H1 (cell line): ENCODE measurements around the gene ARPP21. TPM values are rescaled to one million over a fixed set of nuclear protein-coding genes. Genes with fewer than 3 reads are reported as not detected.

Experiments used
- CTCF ChIA-PET: fragments of 300-600 bp; sonication (Branson Sonifier 250); formaldehyde crosslinking; loops from one replicate; lab custom pipeline; 2021; ENCODE audit not compliant: partially characterized antibody; lab: Charles Lee
- POLR2A ChIA-PET: fragments of 300-600 bp; sonication (Branson Sonifier 250); formaldehyde crosslinking; loops from one replicate; lab custom pipeline; 2021; ENCODE audit warnings: inconsistent platforms; ENCODE audit not compliant: partially characterized antibody; lab: Charles Lee
- DNase-seq, 2 experiments: peaks; one replicate each; pipeline versions ENCODE4 v3.0.0 to v3.0.0-alpha.2; 2010 to 2022; ENCODE audit warnings: low spot score in 2 of 2, low read depth in 1 of 2, mixed read lengths in 1 of 2
- FAIRE-seq: peaks from 2 replicates; lab custom pipeline; 2011; peaks lifted over from hg19 to GRCh38; lab: Jason Lieb, UNC
- H2AFZ ChIP-seq: 2 replicates; pipeline ENCODE4 v1.8.1; 2012; ENCODE audit warnings: low read length, inconsistent platforms
- H2AK5ac ChIP-seq: 2 replicates; pipeline ENCODE4 v1.6.1; 2013; ENCODE audit warnings: low read depth, low read length
- H2BK120ac ChIP-seq: replicated peaks from 2 replicates; pipeline ENCODE3; 2013; ENCODE audit warnings: low read depth, low read length, inconsistent platforms
- H2BK12ac ChIP-seq: 2 replicates; pipeline ENCODE4 v1.6.1; 2013; ENCODE audit warnings: low read depth, low read length
- H2BK15ac ChIP-seq: 2 replicates; pipeline ENCODE4 v1.6.1; 2013; ENCODE audit warnings: low read length
- H2BK20ac ChIP-seq: 2 replicates; pipeline ENCODE4 v1.6.1; 2013; ENCODE audit warnings: low read length
- H2BK5ac ChIP-seq: 2 replicates; pipeline ENCODE4 v1.6.1; 2013; ENCODE audit warnings: low read depth, low read length
- H3K14ac ChIP-seq: 2 replicates; pipeline ENCODE4 v1.6.1; 2013; ENCODE audit warnings: inconsistent platforms; ENCODE audit not compliant: insufficient read length
- H3K18ac ChIP-seq: 2 replicates; pipeline ENCODE4 v1.6.1; 2013; ENCODE audit warnings: low read length; ENCODE audit errors: extremely low read depth
- H3K23ac ChIP-seq: 2 replicates; pipeline ENCODE4 v1.6.1; 2013; ENCODE audit warnings: inconsistent platforms; ENCODE audit not compliant: insufficient read length
- H3K23me2 ChIP-seq: 2 replicates; pipeline ENCODE4 v1.6.1; 2013; ENCODE audit warnings: low read depth, low read length
- H3K27ac ChIP-seq: 2 replicates; pipeline ENCODE4 v1.6.1; 2011; ENCODE audit warnings: low read depth, low read length, inconsistent platforms
- H3K27me3 ChIP-seq, 4 experiments: replicated peaks in 1 of 4; 1 replicate in 1 of 4; 2 replicates in 3 of 4; pipeline versions ENCODE4 v1.6.1 to v1.8.1; 2011 to 2013; ENCODE audit warnings: low read length in 3 of 4, mild to moderate bottlenecking in 3 of 4, inconsistent platforms in 2 of 4, mixed read lengths in 2 of 4, moderate library complexity in 1 of 4; ENCODE audit not compliant: control insufficient read depth in 3 of 4, insufficient read depth in 3 of 4; ENCODE audit errors: extremely low read depth in 1 of 4
- H3K36me3 ChIP-seq, 4 experiments: 2 replicates each; pipeline versions ENCODE4 v1.6.1 to v1.8.1; 2011 to 2013; ENCODE audit warnings: mild to moderate bottlenecking in 4 of 4, low read length in 3 of 4, moderate library complexity in 2 of 4, control low read depth in 1 of 4, inconsistent platforms in 1 of 4; ENCODE audit not compliant: insufficient read depth in 4 of 4, control insufficient read depth in 2 of 4
- H3K4ac ChIP-seq: replicated peaks from 2 replicates; pipeline ENCODE3; 2013; ENCODE audit warnings: low read length, low read depth, mixed read lengths, inconsistent platforms; ENCODE audit not compliant: insufficient read length
- H3K4me1 ChIP-seq, 4 experiments: replicated peaks in 1 of 4; 1 replicate in 1 of 4; 2 replicates in 3 of 4; pipeline versions ENCODE4 v1.6.1 to v1.8.1; 2011 to 2013; ENCODE audit warnings: low read length in 3 of 4, inconsistent platforms in 2 of 4, mixed read lengths in 1 of 4; ENCODE audit not compliant: insufficient read depth in 4 of 4, control insufficient read depth in 3 of 4
- H3K4me2 ChIP-seq, 2 experiments: 2 replicates each; pipeline versions ENCODE4 v1.6.1 to v1.8.1; 2011 to 2013; ENCODE audit warnings: low read depth in 2 of 2, low read length in 2 of 2, control low read depth in 1 of 2, inconsistent platforms in 1 of 2, mild to moderate bottlenecking in 1 of 2; ENCODE audit not compliant: insufficient read depth in 1 of 2
- H3K4me3 ChIP-seq, 4 experiments: fragments of 200-600, 300-600 bp in 1 of 4; sonication (generic), shearing (Covaris generic), sonication (Bioruptor Twin) in 1 of 4; 2 replicates each; pipeline versions ENCODE4 v1.5.1 to v1.8.1; 2011 to 2016; ENCODE audit warnings: low read length in 4 of 4, low read depth in 3 of 4, control low read depth in 2 of 4, inconsistent platforms in 2 of 4, mild to moderate bottlenecking in 2 of 4, mixed read lengths in 1 of 4, moderate library complexity in 1 of 4; ENCODE audit not compliant: insufficient read depth in 2 of 4; ENCODE audit errors: extremely low read depth in 1 of 4
- H3K56ac ChIP-seq: replicated peaks from 2 replicates; pipeline ENCODE3; 2013; ENCODE audit warnings: low read depth, mild to moderate bottlenecking, mixed read lengths, low read length, inconsistent platforms; ENCODE audit not compliant: insufficient read length
- H3K79me1 ChIP-seq: 2 replicates; pipeline ENCODE4 v1.6.1; 2013; ENCODE audit warnings: low read depth, low read length, control low read depth
- H3K79me2 ChIP-seq, 2 experiments: 2 replicates each; pipeline versions ENCODE4 v1.6.1 to v1.8.1; 2012 to 2013; ENCODE audit warnings: low read length in 2 of 2, mild to moderate bottlenecking in 2 of 2, inconsistent platforms in 1 of 2; ENCODE audit not compliant: insufficient read depth in 2 of 2, control insufficient read depth in 1 of 2
- H3K9ac ChIP-seq, 4 experiments: replicated peaks in 1 of 4; 1 replicate in 1 of 4; 2 replicates in 3 of 4; pipeline versions ENCODE4 v1.6.1 to v1.8.1; 2011 to 2013; ENCODE audit warnings: low read depth in 3 of 4, low read length in 3 of 4, control low read depth in 2 of 4, mild to moderate bottlenecking in 2 of 4, moderate library complexity in 2 of 4, inconsistent platforms in 1 of 4; ENCODE audit errors: extremely low read depth in 1 of 4
- H3K9me3 ChIP-seq, 2 experiments: 2 replicates each; pipeline versions ENCODE4 v1.6.1 to v1.8.1; 2012 to 2013; ENCODE audit warnings: mild to moderate bottlenecking in 2 of 2, moderate library complexity in 2 of 2, control low read depth in 1 of 2, inconsistent platforms in 1 of 2, low read depth in 1 of 2, low read length in 1 of 2, mixed read lengths in 1 of 2; ENCODE audit not compliant: insufficient read depth in 2 of 2
- H4K20me1 ChIP-seq, 2 experiments: replicated peaks in 1 of 2; 2 replicates each; pipeline versions ENCODE3 to v1.8.1; 2011 to 2013; ENCODE audit warnings: inconsistent platforms in 2 of 2, low read length in 2 of 2, mild to moderate bottlenecking in 1 of 2; ENCODE audit not compliant: insufficient read depth in 2 of 2, control insufficient read depth in 1 of 2
- H4K5ac ChIP-seq: 2 replicates; pipeline ENCODE4 v1.6.1; 2013; ENCODE audit warnings: low read length, low read depth, mixed read lengths, inconsistent platforms; ENCODE audit not compliant: insufficient read length
- H4K8ac ChIP-seq: 2 replicates; pipeline ENCODE4 v1.8.0; 2013; ENCODE audit warnings: mild to moderate bottlenecking, moderate library complexity, low read length, inconsistent platforms; ENCODE audit not compliant: insufficient read depth; ENCODE audit errors: extremely low read depth
- H4K91ac ChIP-seq: replicated peaks from 2 replicates; pipeline ENCODE3; 2013; ENCODE audit warnings: low read length, mixed read lengths, inconsistent platforms; ENCODE audit not compliant: insufficient read length
- SAP30 ChIP-seq: fragments of 300-600 bp; sonication (generic); IDR thresholded peaks from 2 replicates; pipeline ENCODE4 v1.7.1; 2012; ENCODE audit warnings: low read length, moderate library complexity, mild to moderate bottlenecking, inconsistent platforms; ENCODE audit not compliant: insufficient read depth, insufficient replicate concordance
- SIN3A ChIP-seq, 2 experiments: IDR thresholded peaks in 1 of 2; conservative IDR thresholded peaks in 1 of 2; 2 replicates each; pipeline ENCODE4 v1.6.1; 2011 to 2012; ENCODE audit warnings: low read length in 2 of 2, improper control_type of control experiment in 1 of 2, low read depth in 1 of 2, mild to moderate bottlenecking in 1 of 2
- WGBS, 2 experiments: shearing (Covaris generic) in 1 of 2; methylation state at CpG; one replicate each; pipeline versions ENCODE4 v1.1.6 to v1.1.7; 2013 to 2015; ENCODE audit warnings: low lambda C conversion rate in 2 of 2, mixed read lengths in 2 of 2, inconsistent platforms in 1 of 2, low coverage in 1 of 2, missing lambda C conversion rate in 1 of 2; ENCODE audit not compliant: insufficient replicate concordance in 2 of 2, insufficient coverage in 1 of 2, insufficient read length in 1 of 2; ENCODE audit errors: extremely low coverage in 1 of 2, missing lambda C conversion rate in 1 of 2; 5-methylcytosine and 5-hydroxymethylcytosine counted together
- polyA plus RNA-seq, 7 experiments: library from polyadenylated mRNA; depleted of rRNA in 3 of 7; stranded (reverse) in 5 of 7; unstranded in 2 of 7; fragments of >200 nt in 5 of 7; fragments of 200-250 nt in 2 of 7; gene quantifications; 1 replicate in 5 of 7; 2 replicates in 1 of 7; 4 replicates in 1 of 7; pipeline versions ENCODE4 v1.2.1 to v1.2.3, GENCODE V29; 2011 to 2013; ENCODE audit warnings: missing spikeins in 2 of 7, mixed read lengths in 2 of 7
- total RNA-seq: library from RNA; stranded (reverse); fragmentation: NEBNext Ultra II Directional; extraction: Animal tissue kit (Norgen Biotek cat#: 25700); gene quantifications from 2 replicates; pipeline ENCODE4 v1.2.1, GENCODE V29; 2021
- TF ChIP-seq, protein P1 (sequence below): IDR thresholded peaks from 2 replicates; pipeline ENCODE4 v1.6.1; 2012; ENCODE audit warnings: inconsistent platforms

Gene ARPP21
- total and polyA plus RNA-seq, 2 of the 8 experiments (the other 6 are each of a cell fraction or from before 2014, with no cell fraction given), result not detected

DNA sequence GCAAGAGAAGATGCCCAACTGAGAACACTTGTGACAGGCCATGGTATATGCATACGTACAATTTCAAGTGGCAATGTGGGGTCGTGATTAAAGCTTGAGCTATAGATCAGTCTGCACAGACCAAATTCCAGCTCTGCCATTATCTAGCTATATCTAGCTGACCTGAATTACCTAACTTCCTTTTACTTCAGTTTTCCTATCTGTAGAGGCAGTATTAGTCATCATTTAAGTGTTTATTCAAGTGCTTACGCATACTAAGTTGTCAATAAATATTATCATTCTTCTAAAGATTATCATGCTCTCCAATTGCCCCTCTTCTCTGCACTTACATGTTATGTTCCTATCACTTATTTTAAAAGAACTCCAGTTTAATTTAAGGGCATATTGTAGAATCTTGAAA is 87.9 kb downstream of the ARPP21 start:
- Histone ChIP-seq H2BK120ac (no peak overlapping the region), H2AFZ (no peak overlapping the region), H2BK20ac (no peak overlapping the region), H3K18ac (no peak overlapping the region), H3K36me3 (no peaks in the 10 kb centered on the region), H2BK5ac (no peak overlapping the region), H4K91ac (no peak overlapping the region), H4K5ac (no peak overlapping the region), H3K9me3 (no peaks in the 10 kb centered on the region), H2BK15ac (no peak overlapping the region), H3K56ac (no peak overlapping the region), H3K27me3 (peaks cover 9 to 27% (median 13%) of the 10 kb centered on the region in 4 experiments; a peak in 6 of 7 replicates), H4K8ac (no peak overlapping the region), H3K14ac (no peak overlapping the region), H3K23ac (no peak overlapping the region), H2AK5ac (no peak overlapping the region), H3K4ac (no peak overlapping the region), H2BK12ac (no peak overlapping the region), H3K23me2 (no peaks in the 10 kb centered on the region), H3K79me1 (no peaks in the 10 kb centered on the region), H4K20me1 (peaks cover 0 to 5% of the 10 kb centered on the region in 2 experiments), H3K27ac (no peak overlapping the region), H3K4me1 (0 out of 7 replicates have a peak, but pooled peaks cover 0 to 5% (median 0%) of the 10 kb centered on the region in 4 experiments), H3K9ac (no peak overlapping the region), H3K4me3 (no peak overlapping the region), H3K79me2 (no peaks in the 10 kb centered on the region), H3K4me2 (no peak overlapping the region)
- POLR2A ChIA-PET, result no interaction called here
- 77% methylated on average over 3 of the region's 3 CpGs; no CpG with 5 or more reads in 1 of the 2 experiments for WGBS, 2 experiments
- CTCF ChIA-PET, result no interaction called here
- no peak for DNase-seq
- no peak for FAIRE-seq
- TF ChIP-seq SIN3A (conservative IDR thresholded peaks at IDR 0.05 in 1 of 2, IDR thresholded peaks at IDR 0.05 in 1 of 2; ENCODE audit: low read depth in 1 of 2, low read length in 2 of 2) (no peak), SAP30 (no peak)
- TF ChIP-seq, protein P1, sequence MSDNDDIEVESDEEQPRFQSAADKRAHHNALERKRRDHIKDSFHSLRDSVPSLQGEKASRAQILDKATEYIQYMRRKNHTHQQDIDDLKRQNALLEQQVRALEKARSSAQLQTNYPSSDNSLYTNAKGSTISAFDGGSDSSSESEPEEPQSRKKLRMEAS, result no peak
